ENCODE measurements around the gene RBM20.

The RBM20 gene

DNA sequence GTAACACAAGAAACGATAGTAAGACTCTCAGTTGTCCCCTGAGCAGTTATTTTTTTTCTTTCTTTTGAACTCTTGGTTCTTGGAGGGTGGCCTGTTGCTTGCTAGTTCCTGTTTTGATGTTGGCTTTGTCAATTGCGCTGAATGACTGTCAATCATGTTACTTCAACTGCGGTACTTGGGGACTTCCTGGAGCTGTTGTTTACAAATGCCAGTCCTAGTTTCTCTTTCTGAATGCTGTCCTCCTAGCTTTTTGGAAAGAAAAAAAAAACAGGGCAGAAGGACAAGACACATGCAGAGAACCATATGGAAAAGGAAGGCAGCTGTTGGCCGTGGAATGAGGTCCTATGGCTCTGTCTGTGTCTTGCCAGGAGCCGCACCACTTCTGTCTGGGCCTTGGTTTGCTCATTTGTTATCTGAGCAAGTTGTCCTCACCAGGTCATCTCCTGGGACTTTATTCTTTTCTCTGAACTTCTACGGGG lies 220.6 kb downstream of the RBM20 start:
- peak; percentile 94 for DNase-seq (ENCODE audit: low read depth)
- peak overlapping the region; percentile 42 for H3K4me3 ChIP-seq (ENCODE audit: low read depth, low read length)
- TF ChIP-seq, protein P1, sequence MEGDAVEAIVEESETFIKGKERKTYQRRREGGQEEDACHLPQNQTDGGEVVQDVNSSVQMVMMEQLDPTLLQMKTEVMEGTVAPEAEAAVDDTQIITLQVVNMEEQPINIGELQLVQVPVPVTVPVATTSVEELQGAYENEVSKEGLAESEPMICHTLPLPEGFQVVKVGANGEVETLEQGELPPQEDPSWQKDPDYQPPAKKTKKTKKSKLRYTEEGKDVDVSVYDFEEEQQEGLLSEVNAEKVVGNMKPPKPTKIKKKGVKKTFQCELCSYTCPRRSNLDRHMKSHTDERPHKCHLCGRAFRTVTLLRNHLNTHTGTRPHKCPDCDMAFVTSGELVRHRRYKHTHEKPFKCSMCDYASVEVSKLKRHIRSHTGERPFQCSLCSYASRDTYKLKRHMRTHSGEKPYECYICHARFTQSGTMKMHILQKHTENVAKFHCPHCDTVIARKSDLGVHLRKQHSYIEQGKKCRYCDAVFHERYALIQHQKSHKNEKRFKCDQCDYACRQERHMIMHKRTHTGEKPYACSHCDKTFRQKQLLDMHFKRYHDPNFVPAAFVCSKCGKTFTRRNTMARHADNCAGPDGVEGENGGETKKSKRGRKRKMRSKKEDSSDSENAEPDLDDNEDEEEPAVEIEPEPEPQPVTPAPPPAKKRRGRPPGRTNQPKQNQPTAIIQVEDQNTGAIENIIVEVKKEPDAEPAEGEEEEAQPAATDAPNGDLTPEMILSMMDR (IDR thresholded peaks at IDR 0.05; ENCODE audit: low read depth, low read length, missing control alignments) = no peak

DNA sequence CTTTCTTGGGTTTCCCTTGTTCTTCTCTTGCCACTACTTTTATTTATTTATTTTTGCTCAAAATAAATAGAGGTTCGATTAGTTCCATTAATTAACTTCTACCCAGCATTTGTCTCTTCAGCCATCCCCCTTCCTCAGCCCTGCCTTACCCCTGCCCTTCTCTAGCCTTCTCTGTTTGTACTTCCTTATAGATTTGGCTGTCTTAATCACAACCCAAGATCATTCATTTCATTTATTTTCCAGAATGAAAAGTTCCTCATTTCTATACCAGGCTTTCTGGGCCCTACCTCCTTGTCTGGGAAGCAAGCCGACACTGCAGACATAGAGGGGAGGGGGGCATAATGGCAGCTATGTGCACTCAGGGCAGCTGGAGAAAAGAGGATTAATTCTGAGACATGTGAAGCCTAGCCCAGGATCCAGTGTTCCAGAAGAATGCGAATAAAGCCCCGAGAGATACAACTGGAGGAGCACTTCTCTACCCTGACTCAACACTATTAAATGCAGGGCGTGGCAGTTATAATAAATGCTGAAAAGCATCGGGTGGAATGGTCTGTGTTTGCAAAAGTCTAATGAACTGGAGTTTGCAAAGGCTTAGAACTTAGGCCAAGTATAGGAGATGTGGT lies 221.2 kb downstream of the RBM20 start:
- H3K4me3 ChIP-seq (ENCODE audit: low read depth, low read length) = peak overlapping the region; percentile 42; the same call in 1 of the 2 replicates
- TF ChIP-seq, protein P1 (IDR thresholded peaks at IDR 0.05; ENCODE audit: low read depth, low read length, missing control alignments) = no peak
- DNase-seq (ENCODE audit: low read depth) = no peak

DNA sequence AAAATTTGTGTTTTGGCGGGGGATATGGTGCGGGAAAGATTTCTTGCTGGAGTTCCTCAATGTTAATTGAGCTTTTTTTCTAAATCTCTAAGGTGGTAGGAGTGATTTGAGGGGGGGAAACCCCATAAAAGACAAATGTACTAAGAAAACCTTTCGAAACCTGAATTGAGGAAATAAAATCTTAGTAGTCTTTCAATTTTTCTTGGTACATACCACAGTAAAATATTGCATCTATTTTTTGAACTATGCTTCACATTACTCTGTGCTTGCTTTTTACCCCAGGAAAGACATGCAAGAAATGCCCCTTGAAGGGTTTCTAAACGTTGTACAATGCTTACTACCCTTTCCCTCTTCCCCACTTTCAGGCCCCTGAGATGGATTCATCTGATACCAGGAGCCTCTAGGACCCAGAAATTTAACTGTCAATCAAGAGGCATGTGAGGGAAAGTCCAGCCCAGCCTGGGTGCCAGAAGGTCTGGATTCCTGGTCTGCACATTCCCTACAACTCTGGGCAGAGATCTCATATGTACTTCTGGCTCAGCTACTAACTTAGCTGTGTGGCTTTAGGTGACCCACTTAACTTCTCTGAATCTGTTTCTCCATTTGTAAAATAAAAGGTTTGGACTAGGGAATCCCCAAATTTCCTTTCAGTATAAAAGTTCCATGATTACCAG lies 221.8 kb downstream of the RBM20 start:
- DNase-seq (ENCODE audit: low read depth) = no peak
- TF ChIP-seq, protein P1 (IDR thresholded peaks at IDR 0.05; ENCODE audit: low read depth, low read length, missing control alignments) = no peak
- H3K4me3 ChIP-seq (ENCODE audit: low read depth, low read length) = no peak overlapping the region; the same call in 1 of the 2 replicates

DNA sequence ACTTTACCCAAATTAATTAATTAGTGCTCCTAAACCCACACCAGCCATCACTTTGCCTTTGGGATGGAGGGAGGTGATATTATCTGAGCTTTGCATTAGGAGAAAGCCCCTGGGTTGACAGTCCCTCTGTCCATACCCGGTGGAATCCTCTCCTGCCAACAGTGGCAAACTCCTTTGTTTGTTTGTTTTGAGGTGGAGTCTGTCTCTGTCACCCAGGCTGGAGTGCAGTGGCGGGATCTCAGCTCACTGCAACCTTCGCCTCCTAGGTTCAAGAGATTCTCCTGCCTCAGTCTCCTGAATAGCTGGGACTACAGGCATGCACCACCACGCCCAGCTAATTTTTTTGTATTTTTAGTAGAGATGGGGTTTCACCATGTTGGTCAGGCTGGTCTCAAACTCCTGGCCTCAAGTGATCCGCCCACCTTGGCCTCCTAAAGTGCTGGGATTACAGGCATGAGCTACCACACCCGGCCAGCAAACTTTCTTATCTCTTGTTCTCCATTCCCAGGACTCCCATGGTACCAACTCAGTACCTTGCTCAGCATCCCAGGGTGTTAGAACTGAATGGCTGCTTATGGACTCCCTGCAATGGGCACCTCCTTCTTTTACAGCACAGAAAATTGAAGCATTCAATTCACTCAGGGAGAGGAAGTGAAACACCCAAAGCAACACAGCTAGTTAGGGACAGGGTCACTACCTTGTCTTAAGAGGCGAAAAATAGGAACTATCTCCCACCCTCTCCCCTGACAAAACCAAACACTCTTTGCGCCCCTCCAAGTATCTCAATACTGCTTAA lies 223.1 kb downstream of the RBM20 start:
- 0 out of 2 replicates have a peak overlapping the region, but pooled peaks have one; percentile 9 for H3K4me3 ChIP-seq (ENCODE audit: low read depth, low read length)
- peak; percentile 77 for DNase-seq (ENCODE audit: low read depth)

DNA sequence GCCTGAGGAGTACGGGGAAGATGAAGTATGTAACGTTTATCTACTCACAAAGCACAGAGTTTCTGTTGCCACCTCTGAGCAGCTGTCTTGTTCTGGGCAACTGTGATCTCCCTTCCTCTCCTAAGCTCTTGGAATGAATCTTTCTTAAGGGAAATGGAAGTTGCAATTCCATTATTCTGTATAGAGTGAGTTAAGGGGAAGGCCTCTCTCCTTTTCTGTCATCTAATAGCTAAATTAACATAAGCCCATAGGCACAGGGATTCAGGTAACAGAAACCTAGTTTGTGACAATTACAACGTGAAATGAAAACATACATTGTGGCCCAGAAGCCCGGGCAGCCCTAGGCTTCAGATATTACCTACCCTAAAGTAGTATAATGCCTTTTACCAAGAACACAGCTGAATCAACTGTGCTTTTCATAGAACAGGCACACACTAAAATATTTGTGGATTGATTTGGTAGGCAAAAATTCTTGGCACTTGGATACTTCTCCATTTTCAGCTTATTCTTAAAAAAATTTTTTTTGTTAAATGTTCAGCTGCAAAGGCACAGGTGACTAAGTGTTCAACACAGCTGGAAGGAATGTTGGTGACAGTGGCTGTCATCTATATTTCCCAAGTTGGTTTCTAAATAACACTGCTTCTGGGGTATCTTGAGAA lies 223.8 kb downstream of the RBM20 start:
- DNase-seq (ENCODE audit: low read depth) = no peak
- TF ChIP-seq, protein P1 (IDR thresholded peaks at IDR 0.05; ENCODE audit: low read depth, low read length, missing control alignments) = no peak
- H3K4me3 ChIP-seq (ENCODE audit: low read depth, low read length) = 0 out of 2 replicates have a peak overlapping the region, but pooled peaks have one; percentile 9

DNA sequence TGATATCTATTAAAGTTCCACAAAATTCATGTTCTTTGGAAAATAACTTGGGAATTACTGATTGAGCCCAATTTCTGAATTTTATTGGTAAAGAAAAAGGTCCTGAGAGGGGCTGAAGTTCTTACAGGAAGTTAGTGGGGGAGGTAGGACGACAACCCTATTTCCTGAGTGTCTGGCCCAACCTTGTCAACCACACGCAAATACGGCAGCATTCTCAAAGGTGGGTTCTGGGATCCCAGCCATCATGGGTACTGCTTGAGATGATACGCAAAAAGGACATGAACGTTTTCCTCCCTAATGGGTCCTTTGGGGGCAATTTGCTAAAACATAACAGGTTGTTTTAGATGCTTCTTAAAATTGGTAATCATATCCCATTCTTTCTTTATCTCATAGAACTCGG lies 224.8 kb downstream of the RBM20 start:
- no peak overlapping the region; the same call in 1 of the 2 replicates for H3K4me3 ChIP-seq (ENCODE audit: low read depth, low read length)
- TF ChIP-seq, protein P1 (IDR thresholded peaks at IDR 0.05; ENCODE audit: low read depth, low read length, missing control alignments) = no peak
- peak; percentile 73 for DNase-seq (ENCODE audit: low read depth)

Data from GM12864 (cell line).